Islet of Langerhans (tissue), 1 donor: ENCODE measurements around the gene BTBD6.
"Not testable (repeated sequence)": the region's sequence is repeated elsewhere in the genome, so short reads cannot be mapped to it uniquely, and the experiment has no call there.

ENCODE experiments used
- FAIRE-seq: peaks from one replicate; lab custom pipeline; 2011; peaks lifted over from hg19 to GRCh38; lab: Jason Lieb, UNC

Gene BTBD6

DNA sequence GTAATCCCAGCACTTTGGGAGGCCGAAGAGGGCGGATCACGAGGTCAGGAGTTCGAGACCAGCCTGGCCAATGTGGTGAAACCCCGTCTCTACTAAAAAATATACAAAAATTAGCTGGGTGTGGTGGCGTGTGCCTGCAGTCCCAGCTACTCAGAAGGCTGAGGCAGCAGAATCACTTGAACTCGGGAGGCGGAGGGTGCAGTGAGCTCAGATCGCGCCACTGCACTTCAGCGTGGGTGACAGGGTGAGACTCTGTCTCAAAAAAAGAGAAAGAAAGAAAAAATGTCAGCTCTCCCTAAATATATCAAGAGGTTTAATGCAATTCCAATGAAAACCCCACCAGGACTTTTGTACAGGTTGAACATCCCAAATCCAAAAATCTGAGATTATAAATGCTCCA is 49.0 kb downstream of the BTBD6 start:
- not testable (repeated sequence) for FAIRE-seq

DNA sequence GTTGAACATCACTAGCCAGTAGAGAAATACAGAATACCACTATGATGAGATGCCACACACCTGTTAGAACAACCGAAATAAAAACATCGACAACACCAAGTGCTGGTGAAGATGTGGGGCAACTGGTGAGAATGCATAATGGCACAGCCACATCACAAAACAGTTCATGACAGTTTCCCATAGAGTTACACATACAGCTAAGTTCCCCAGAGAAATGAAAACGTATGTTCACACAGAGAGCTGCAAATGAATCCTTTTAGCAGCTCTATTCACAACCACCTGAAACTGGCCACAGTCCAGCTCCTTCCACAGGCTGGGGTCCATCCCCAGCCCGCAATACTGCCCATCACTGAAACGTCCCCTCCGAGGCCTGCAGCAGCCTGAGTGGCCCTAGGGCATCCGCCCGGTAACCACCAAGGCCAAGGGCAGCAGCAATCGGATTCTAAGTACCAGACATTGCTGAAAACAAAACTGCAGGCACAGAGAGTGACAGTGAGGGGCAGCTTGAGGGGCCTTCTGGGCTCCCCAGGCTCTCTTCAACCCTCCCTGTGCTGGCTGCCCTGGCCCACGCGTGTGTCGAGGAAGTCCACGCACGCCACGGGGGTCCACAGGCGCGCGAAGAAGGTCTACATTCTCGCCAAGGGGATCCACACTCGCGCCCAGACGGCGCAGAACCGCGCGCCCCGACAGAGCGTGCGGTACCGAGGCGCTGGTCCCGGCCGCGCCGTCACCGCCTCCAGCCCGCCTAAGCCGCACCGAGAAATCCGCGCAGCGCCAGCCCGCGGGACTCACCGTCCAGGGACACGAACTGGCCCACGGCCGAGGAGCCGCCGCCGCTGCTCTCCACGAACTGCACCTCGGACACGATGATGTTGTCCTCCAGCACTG is 51.6 kb downstream of the BTBD6 start:
- FAIRE-seq: no peak
